K562 (cell line): ENCODE results near the gene USB1. TPM values are rescaled to one million over a fixed set of nuclear protein-coding genes. Genes with fewer than 3 reads are reported as not detected.

ENCODE experiments used
- ATAC-seq: fragments of 200-7000 bp; cut with Tn5 transposase; 3 replicates; pipeline ENCODE4 v1.9.1; 2020; ENCODE audit warnings: moderate library complexity
- BruUV-seq: library from RNA; stranded (reverse); fragments of 400-500 nt; replicated peaks from 2 replicates; lab custom pipeline; 2021; lab: Mats Ljungman, UMichigan
- CTCF ChIA-PET: fragments of 300-600 bp; formaldehyde crosslinking; extraction: SDS; loops from one replicate; lab custom pipeline; 2021; ENCODE audit warnings: low intra/inter-chr PET ratio; lab: Yijun Ruan, JAX
- POLR2A ChIA-PET: fragments of 300-600, 350-650 bp; sonication (Branson Sonifier 250); formaldehyde crosslinking; extraction: SDS; loops from one replicate; lab custom pipeline; 2021; ENCODE audit warnings: antibody characterized with exemption, inconsistent platforms; lab: Yijun Ruan, JAX
- DNase-seq, 4 experiments: peaks; one replicate each; pipeline versions ENCODE4 v3.0.0 to v3.0.0-alpha.2; 2011 to 2018; ENCODE audit warnings: low spot score in 3 of 4, mixed read lengths in 3 of 4; ENCODE audit errors: extremely low read depth in 1 of 4
- FAIRE-seq: peaks from 2 replicates; lab custom pipeline; 2011; peaks lifted over from hg19 to GRCh38; lab: Jason Lieb, UNC
- H2AFZ ChIP-seq: 2 replicates; pipeline ENCODE4 v1.6.0; 2011; ENCODE audit warnings: low read depth, low read length, control low read depth, inconsistent platforms
- H3K27ac ChIP-seq: fragments of 200-600 bp; 3 replicates; pipeline ENCODE4 v1.8.0; 2011; ENCODE audit warnings: low read depth, mild to moderate bottlenecking, control low read depth, inconsistent platforms, low read length, moderate library complexity, mixed read lengths; ENCODE audit errors: extremely low read depth
- H3K27me3 ChIP-seq, 2 experiments: fragments of 300-600 bp in 1 of 2; 2 replicates in 1 of 2; 3 replicates in 1 of 2; pipeline versions ENCODE4 v1.6.0 to v1.8.0; 2011; ENCODE audit warnings: inconsistent platforms in 2 of 2, low read length in 2 of 2, mild to moderate bottlenecking in 1 of 2, mixed read lengths in 1 of 2, moderate library complexity in 1 of 2; ENCODE audit not compliant: control insufficient read depth in 2 of 2, insufficient read depth in 2 of 2
- H3K36me3 ChIP-seq: fragments of 300-600 bp; 3 replicates; pipeline ENCODE4 v1.8.0; 2011; ENCODE audit warnings: mild to moderate bottlenecking, low read length, inconsistent platforms; ENCODE audit not compliant: control insufficient read depth, insufficient read depth
- H3K4me1 ChIP-seq, 2 experiments: fragments of 200-600 bp in 1 of 2; replicated peaks in 1 of 2; 2 replicates in 1 of 2; 3 replicates in 1 of 2; pipeline versions ENCODE4 v1.5.1 to v1.8.0; 2011; ENCODE audit warnings: inconsistent platforms in 2 of 2, low read length in 2 of 2, mild to moderate bottlenecking in 1 of 2, mixed read lengths in 1 of 2, moderate library complexity in 1 of 2; ENCODE audit not compliant: control insufficient read depth in 2 of 2, insufficient read depth in 2 of 2
- H3K4me2 ChIP-seq: 2 replicates; pipeline ENCODE4 v1.6.1; 2011; ENCODE audit warnings: low read length, control low read depth, inconsistent platforms, mixed read lengths; ENCODE audit not compliant: insufficient read depth
- H3K4me3 ChIP-seq: fragments of 200-600 bp; sonication (generic), shearing (Covaris generic); 2 replicates; pipeline ENCODE4 v1.5.1; 2016; ENCODE audit warnings: control low read depth, inconsistent platforms
- H3K79me2 ChIP-seq: fragments of 200-600 bp; 3 replicates; pipeline ENCODE4 v1.8.0; 2011; ENCODE audit warnings: low read length, inconsistent platforms; ENCODE audit not compliant: control insufficient read depth, insufficient read depth
- H3K9ac ChIP-seq, 2 experiments: 2 replicates each; pipeline versions ENCODE4 v1.6.0 to v1.6.1; 2011; ENCODE audit warnings: low read depth in 2 of 2, low read length in 2 of 2, control low read depth in 1 of 2, inconsistent platforms in 1 of 2, mild to moderate bottlenecking in 1 of 2, mixed read lengths in 1 of 2; ENCODE audit not compliant: insufficient read depth in 1 of 2
- H3K9me1 ChIP-seq: one replicate; pipeline ENCODE4 v1.6.0; 2011; ENCODE audit warnings: inconsistent platforms, mild to moderate bottlenecking, low read length, moderate library complexity; ENCODE audit not compliant: control insufficient read depth, insufficient read depth
- H3K9me3 ChIP-seq: replicated peaks from 2 replicates; pipeline ENCODE4 v1.5.1; 2011; ENCODE audit warnings: low read depth, low read length, inconsistent platforms; ENCODE audit not compliant: control insufficient read depth, insufficient read depth
- H4K20me1 ChIP-seq: replicated peaks from 2 replicates; pipeline ENCODE4 v1.6.1; 2011; ENCODE audit warnings: low read length, inconsistent platforms, mixed read lengths; ENCODE audit not compliant: control insufficient read depth, insufficient read depth
- GABPA ChIP-seq: fragments of 200-800 bp; sonication (Bioruptor generic); conservative IDR thresholded peaks from 2 replicates; pipeline ENCODE4 v1.6.1; 2016; ENCODE audit warnings: low read depth, missing genetic modification characterization, missing compliant biosample characterization
- HSF4 ChIP-seq: fragments of 250-450 bp; sonication (Bioruptor Pico); IDR thresholded peaks from 2 replicates; pipeline ENCODE4 v2.1.2; 2022; ENCODE audit warnings: mild to moderate bottlenecking, moderate library complexity, borderline replicate concordance
- TCF7L2 ChIP-seq: fragments of 150-350 bp; IDR thresholded peaks from 2 replicates; pipeline ENCODE4 v1.6.1; 2016; ENCODE audit warnings: low read depth, mild to moderate bottlenecking, low read length, moderate library complexity
- ZNF263 ChIP-seq: sonication (generic); formaldehyde crosslinking; IDR thresholded peaks from 2 replicates; pipeline ENCODE4 v1.8.0; 2022; ENCODE audit warnings: mild to moderate bottlenecking, missing genetic modification reagents, borderline replicate concordance
- WGBS: fragments of 100-300 bp; shearing (Covaris generic); methylation state at CpG from one replicate; pipeline ENCODE4 v1.1.6; 2016; ENCODE audit warnings: low coverage, mixed read lengths; ENCODE audit not compliant: insufficient coverage; ENCODE audit errors: missing lambda C conversion rate; 5-methylcytosine and 5-hydroxymethylcytosine counted together
- in situ Hi-C: fragments of 300-500 bp; cut with MboI; formaldehyde crosslinking; loops from 4 replicates; pipeline ENCODE4 v1.15.0; 2018; ENCODE audit warnings: inconsistent platforms, mixed read lengths
- intact Hi-C: fragments of 100-400 bp; cut with micrococcal nuclease; formaldehyde crosslinking; loops from 2 replicates; pipeline ENCODE4 v1.14.2; 2022
- polyA plus RNA-seq, 8 experiments: library from polyadenylated mRNA; depleted of rRNA in 4 of 8; stranded (reverse) in 5 of 8; unstranded in 3 of 8; fragments of >200 nt; fragmentation: Nextera tagmentation in 2 of 8; fragmentation: Illumina TruSeq in 1 of 8; extraction: Ambion mirVana in 2 of 8; extraction: Trizol in 1 of 8; gene quantifications; 2 replicates each; pipeline versions ENCODE4 v1.2.1 to v1.2.3, GENCODE V29; 2011 to 2014; ENCODE audit warnings: inconsistent platforms in 1 of 8, missing spikeins in 1 of 8
- total RNA-seq, 7 experiments: library from RNA; depleted of rRNA in 6 of 7; stranded (reverse); fragments of >200 nt in 6 of 7; fragmentation: Illumina TruSeq in 2 of 7; extraction: Trizol in 2 of 7; gene quantifications; 2 replicates each; pipeline versions ENCODE4 v1.2.1 to v1.2.3, GENCODE V29; 2011 to 2021; ENCODE audit warnings: low replicate concordance in 1 of 7
- TF ChIP-seq, protein P1 (sequence below), 2 experiments: fragments of 450-650 bp; IDR thresholded peaks; 2 replicates each; pipeline ENCODE4 v1.6.1; 2018; ENCODE audit warnings: mild to moderate bottlenecking in 2 of 2, low read depth in 1 of 2; ENCODE audit not compliant: partially characterized antibody in 2 of 2
- TF ChIP-seq, protein P2 (sequence below): sonication (generic); formaldehyde crosslinking; IDR thresholded peaks from 2 replicates; pipeline ENCODE4 v1.8.1; 2023; ENCODE audit warnings: missing genetic modification reagents, mild to moderate bottlenecking, borderline replicate concordance

USB1 gene
- total and polyA plus RNA-seq, 9 of the 15 experiments (the other 6 are each of a cell fraction or from before 2014, with no cell fraction given) = 11.6 to 73.6 (median 19.4) TPM

DNA sequence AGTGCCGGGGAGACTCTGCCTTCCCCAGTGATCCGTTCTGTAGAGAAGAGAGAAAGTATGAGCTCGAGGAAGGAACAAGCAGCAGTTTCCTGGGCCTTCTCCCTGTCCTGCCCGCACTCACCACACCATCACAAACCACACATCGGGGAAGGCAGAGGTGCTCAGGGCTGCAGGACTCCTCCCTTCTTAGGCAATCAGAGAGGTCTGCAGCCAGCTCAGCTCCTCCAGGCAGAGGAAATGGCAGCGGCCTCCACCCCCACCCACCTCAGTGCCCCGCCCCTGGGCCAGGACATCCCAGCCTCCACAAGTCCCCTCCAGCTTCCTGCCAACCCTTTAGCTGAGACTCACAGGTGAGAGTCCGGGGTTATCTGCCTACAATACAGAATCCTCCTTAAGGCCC lies 2.7 kb upstream of the USB1 start:
- WGBS = 63% methylated on average over 5 of the region's 8 CpGs
- ATAC-seq (no peak), FAIRE-seq (peak; percentile 6), DNase-seq (peak in 2 of 4 experiments; percentile 23 to 29)
- H3K9me3 ChIP-seq = no peaks in the 10 kb centered on the region
- no TSS peak for BruUV-seq
- POLR2A ChIA-PET = interaction anchor here (1.0 to 1.1 kb wide), 2 partner anchors 26 to 101 kb away, joined by 3 read pairs; no protein-coding TSS in a partner anchor
- peaks cover 24 to 40% of the 10 kb centered on the region in 2 experiments; a peak in 4 of 5 replicates for H3K4me1 ChIP-seq
- intact Hi-C loops (loop anchor here (10.0 kb wide), 1 partner anchor 354 kb away; no protein-coding TSS in a partner anchor), in situ Hi-C loops (no loop called here)
- CTCF ChIA-PET = interaction anchor here (3.2 kb wide), 1 partner anchor 99 kb away, joined by 33 read pairs; no protein-coding TSS in a partner anchor
- TF ChIP-seq TCF7L2 (no peak), GABPA (tag) (no peak), HSF4 (CRISPR knock-in tag) (no peak), ZNF263 (CRISPR knock-in tag) (0 out of 2 replicates have a peak, but pooled peaks have one; percentile 57)
- TF ChIP-seq, protein P1, sequence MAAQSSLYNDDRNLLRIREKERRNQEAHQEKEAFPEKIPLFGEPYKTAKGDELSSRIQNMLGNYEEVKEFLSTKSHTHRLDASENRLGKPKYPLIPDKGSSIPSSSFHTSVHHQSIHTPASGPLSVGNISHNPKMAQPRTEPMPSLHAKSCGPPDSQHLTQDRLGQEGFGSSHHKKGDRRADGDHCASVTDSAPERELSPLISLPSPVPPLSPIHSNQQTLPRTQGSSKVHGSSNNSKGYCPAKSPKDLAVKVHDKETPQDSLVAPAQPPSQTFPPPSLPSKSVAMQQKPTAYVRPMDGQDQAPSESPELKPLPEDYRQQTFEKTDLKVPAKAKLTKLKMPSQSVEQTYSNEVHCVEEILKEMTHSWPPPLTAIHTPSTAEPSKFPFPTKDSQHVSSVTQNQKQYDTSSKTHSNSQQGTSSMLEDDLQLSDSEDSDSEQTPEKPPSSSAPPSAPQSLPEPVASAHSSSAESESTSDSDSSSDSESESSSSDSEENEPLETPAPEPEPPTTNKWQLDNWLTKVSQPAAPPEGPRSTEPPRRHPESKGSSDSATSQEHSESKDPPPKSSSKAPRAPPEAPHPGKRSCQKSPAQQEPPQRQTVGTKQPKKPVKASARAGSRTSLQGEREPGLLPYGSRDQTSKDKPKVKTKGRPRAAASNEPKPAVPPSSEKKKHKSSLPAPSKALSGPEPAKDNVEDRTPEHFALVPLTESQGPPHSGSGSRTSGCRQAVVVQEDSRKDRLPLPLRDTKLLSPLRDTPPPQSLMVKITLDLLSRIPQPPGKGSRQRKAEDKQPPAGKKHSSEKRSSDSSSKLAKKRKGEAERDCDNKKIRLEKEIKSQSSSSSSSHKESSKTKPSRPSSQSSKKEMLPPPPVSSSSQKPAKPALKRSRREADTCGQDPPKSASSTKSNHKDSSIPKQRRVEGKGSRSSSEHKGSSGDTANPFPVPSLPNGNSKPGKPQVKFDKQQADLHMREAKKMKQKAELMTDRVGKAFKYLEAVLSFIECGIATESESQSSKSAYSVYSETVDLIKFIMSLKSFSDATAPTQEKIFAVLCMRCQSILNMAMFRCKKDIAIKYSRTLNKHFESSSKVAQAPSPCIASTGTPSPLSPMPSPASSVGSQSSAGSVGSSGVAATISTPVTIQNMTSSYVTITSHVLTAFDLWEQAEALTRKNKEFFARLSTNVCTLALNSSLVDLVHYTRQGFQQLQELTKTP (IDR thresholded peaks at IDR 0.05; ENCODE audit: low read depth in 1 of 2, partially characterized antibody in 2 of 2) = no peak
- TF ChIP-seq, protein P2, sequence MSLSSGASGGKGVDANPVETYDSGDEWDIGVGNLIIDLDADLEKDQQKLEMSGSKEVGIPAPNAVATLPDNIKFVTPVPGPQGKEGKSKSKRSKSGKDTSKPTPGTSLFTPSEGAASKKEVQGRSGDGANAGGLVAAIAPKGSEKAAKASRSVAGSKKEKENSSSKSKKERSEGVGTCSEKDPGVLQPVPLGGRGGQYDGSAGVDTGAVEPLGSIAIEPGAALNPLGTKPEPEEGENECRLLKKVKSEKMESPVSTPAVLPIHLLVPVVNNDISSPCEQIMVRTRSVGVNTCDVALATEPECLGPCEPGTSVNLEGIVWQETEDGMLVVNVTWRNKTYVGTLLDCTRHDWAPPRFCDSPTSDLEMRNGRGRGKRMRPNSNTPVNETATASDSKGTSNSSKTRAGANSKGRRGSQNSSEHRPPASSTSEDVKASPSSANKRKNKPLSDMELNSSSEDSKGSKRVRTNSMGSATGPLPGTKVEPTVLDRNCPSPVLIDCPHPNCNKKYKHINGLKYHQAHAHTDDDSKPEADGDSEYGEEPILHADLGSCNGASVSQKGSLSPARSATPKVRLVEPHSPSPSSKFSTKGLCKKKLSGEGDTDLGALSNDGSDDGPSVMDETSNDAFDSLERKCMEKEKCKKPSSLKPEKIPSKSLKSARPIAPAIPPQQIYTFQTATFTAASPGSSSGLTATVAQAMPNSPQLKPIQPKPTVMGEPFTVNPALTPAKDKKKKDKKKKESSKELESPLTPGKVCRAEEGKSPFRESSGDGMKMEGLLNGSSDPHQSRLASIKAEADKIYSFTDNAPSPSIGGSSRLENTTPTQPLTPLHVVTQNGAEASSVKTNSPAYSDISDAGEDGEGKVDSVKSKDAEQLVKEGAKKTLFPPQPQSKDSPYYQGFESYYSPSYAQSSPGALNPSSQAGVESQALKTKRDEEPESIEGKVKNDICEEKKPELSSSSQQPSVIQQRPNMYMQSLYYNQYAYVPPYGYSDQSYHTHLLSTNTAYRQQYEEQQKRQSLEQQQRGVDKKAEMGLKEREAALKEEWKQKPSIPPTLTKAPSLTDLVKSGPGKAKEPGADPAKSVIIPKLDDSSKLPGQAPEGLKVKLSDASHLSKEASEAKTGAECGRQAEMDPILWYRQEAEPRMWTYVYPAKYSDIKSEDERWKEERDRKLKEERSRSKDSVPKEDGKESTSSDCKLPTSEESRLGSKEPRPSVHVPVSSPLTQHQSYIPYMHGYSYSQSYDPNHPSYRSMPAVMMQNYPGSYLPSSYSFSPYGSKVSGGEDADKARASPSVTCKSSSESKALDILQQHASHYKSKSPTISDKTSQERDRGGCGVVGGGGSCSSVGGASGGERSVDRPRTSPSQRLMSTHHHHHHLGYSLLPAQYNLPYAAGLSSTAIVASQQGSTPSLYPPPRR (CRISPR knock-in tag) = no peak
- peaks cover 6% of the 10 kb centered on the region; the same call in 2 of the 3 replicates for H3K79me2 ChIP-seq
- no peak overlapping the region for H3K4me3 ChIP-seq
- no peak overlapping the region for H2AFZ ChIP-seq
- H3K27me3 ChIP-seq = no peaks in the 10 kb centered on the region
- H3K9me1 ChIP-seq = peaks cover 4% of the 10 kb centered on the region
- peaks cover 27% of the 10 kb centered on the region; the same call in 2 of the 3 replicates for H3K36me3 ChIP-seq
- H3K27ac ChIP-seq = no peak overlapping the region
- no peak overlapping the region for H3K9ac ChIP-seq
- H4K20me1 ChIP-seq = peaks cover 5% of the 10 kb centered on the region
- no peak overlapping the region for H3K4me2 ChIP-seq
